Activated naive CD4-positive, alpha-beta T cell treated with anti-CD3 and anti-CD28 coated beads, Interleukin-2, amount 50 U/mL, for 72 hours (primary cell): ENCODE measurements around the gene THSD7A. TPM values are rescaled to one million over a fixed set of nuclear protein-coding genes. Genes with fewer than 3 reads are reported as not detected.

ENCODE experiments used
- ATAC-seq, 2 donors: fragments of 150-1000 bp; cut with Tn5 transposase; 2 replicates each; pipeline ENCODE4 v1.10.0; 2021; ENCODE audit warnings: mild to moderate bottlenecking in 2 of 2, moderate library complexity in 2 of 2
- DNase-seq, 2 donors: peaks; one replicate each; pipeline ENCODE4 v3.0.0; 2021 to 2022; ENCODE audit warnings: low spot score in 2 of 2
- H3K27ac Mint-ChIP-seq, 2 donors: one replicate each; pipeline ENCODE4 v1.8.0; 2022; ENCODE audit warnings: mild to moderate bottlenecking in 2 of 2, mixed read lengths in 2 of 2
- H3K36me3 Mint-ChIP-seq, 2 donors: one replicate each; pipeline ENCODE4 v1.8.0; 2022; ENCODE audit warnings: mixed read lengths in 2 of 2
- H3K9me3 Mint-ChIP-seq, 2 donors: one replicate each; pipeline ENCODE4 v1.8.0; 2022; ENCODE audit warnings: mixed read lengths in 2 of 2
- total RNA-seq, 2 donors: library from RNA; stranded (reverse); gene quantifications; one replicate each; pipeline ENCODE4 v1.2.3, GENCODE V29; 2022

Gene THSD7A
- total RNA-seq, 2 donors from 2014 or later = 0.02 TPM; not detected in 1

DNA sequence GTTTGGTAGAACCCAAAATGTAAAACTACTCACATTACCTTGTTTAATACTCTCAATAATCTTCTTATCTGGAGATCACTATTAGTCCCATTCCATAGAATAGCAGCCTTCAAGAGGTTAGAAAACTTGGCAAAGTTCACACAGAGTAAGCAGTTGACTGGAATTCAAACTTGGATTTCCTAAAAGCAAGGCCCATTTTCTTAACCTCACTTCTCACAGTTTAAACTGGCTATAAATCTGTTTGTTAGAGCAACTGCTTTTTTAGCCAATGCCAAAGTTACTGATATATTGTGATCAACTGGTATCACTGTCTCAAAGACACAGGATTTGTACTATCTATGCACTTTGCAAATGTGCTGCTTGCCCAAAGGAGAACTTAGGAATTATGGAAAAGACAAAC lies 230.2 kb downstream of the THSD7A start:
- H3K36me3 Mint-ChIP-seq = no peaks in the 10 kb centered on the region
- DNase-seq (no peak), ATAC-seq (no peak)
- no peak overlapping the region for H3K27ac Mint-ChIP-seq
- peaks cover 7 to 10% of the 10 kb centered on the region in 2 donors for H3K9me3 Mint-ChIP-seq

DNA sequence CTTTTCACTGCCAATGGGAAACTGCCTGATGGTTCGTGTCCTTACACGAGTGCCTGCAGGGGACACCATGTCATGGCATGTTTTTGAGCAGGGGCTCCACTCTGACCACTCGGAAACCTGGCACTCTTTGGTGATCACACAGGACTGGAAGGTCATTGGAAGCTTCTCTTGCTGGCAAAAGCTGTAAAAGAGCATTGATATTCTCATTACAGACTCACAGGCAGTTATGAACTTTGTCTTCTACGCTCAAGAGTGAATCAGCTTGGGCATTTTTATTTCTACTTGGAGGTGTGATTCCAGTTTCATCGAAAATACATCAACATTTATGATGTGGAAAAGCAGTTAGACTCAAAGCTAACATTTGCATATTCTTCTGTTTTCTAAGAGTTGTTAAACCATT lies 238.7 kb downstream of the THSD7A start:
- peaks cover 0 to 6% of the 10 kb centered on the region in 2 donors for H3K9me3 Mint-ChIP-seq
- ATAC-seq = no peak
- no peak for DNase-seq

GRCh38 chr7:11592699-11593098 lies 239.3 kb downstream of the THSD7A start:
- Mint-ChIP-seq H3K36me3 (no peaks in the 10 kb centered on the region), H3K9me3 (peaks cover 0 to 3% of the 10 kb centered on the region in 2 donors), H3K27ac (no peak overlapping the region)
- DNase-seq (no peak), ATAC-seq (no peak)

More for the DNA sequence above, 238.7 kb downstream of the THSD7A start:
- H3K27ac Mint-ChIP-seq = no peak overlapping the region
- no peaks in the 10 kb centered on the region for H3K36me3 Mint-ChIP-seq

DNA sequence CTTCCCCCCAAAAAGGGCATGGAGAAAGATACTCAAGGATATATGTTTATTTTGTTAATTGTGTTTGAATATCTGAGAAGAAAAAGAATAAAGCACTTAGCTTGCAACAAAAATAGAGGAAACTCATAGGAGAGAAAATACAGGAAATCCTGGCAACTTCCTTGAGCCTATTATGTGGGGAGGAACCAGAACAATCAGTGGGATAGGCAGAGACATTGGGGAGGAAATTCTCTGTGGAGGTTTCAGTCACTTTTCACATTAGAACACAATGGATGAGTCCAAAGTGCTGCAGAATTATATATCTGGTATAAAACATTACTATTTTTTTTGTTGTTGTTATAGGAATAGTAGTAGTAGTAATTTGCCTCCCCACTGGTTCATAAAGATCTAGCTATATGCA lies 240.1 kb downstream of the THSD7A start:
- Mint-ChIP-seq H3K36me3 (no peaks in the 10 kb centered on the region), H3K9me3 (peaks cover 0 to 3% of the 10 kb centered on the region in 2 donors), H3K27ac (no peak overlapping the region)
- ATAC-seq = no peak
- DNase-seq = no peak

DNA sequence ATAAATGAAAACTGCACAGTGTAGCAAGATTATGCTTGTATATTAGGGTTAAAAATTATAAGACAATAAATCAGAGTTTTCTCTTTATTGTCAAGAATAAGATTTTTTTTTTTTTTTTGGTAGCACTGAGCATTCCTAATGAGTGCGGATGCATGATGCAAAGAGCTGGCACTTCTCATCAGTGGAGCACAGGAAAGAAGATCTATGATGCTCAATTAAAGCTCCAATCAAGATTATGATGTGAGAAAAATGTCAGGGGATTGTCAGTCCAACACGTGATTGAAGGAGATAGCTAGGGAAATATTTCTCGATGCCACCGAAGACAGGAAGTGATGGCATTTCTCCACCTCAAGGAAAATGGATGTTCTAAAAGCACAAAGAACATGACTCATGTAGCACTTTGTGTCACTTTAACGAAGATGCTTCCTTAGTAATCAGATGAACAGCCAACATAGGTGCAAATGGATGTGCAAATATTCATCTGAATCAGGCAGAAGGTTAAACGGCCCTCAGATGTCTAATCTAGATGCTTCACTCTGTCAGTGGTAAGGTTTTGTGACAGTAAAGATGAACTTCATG lies 240.9 kb downstream of the THSD7A start:
- no peaks in the 10 kb centered on the region for H3K36me3 Mint-ChIP-seq
- no peak overlapping the region for H3K27ac Mint-ChIP-seq
- DNase-seq = no peak
- peaks cover 0 to 3% of the 10 kb centered on the region in 2 donors for H3K9me3 Mint-ChIP-seq
- no peak for ATAC-seq

DNA sequence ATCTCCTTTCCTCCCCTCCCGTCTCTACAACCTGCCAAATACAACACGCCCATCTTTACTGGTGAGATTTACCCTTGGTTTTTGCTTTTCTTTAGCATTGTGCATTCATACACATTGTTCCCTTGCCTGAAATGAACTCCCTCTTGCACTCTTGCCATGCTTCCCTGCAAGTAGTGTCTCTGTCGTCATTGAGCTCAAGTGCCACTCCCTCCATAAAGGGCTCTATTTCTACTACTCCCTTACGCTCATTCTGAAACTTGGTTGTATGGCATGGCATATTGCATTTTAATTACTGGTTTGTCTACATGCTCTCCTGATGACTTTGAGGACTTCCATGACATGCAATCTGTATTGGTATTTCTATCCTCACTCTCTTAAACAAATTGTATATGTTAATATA lies 242.7 kb downstream of the THSD7A start:
- ATAC-seq = no peak
- peaks cover 0 to 3% of the 10 kb centered on the region in 2 donors for H3K9me3 Mint-ChIP-seq
- no peak for DNase-seq
- no peak overlapping the region for H3K27ac Mint-ChIP-seq
- H3K36me3 Mint-ChIP-seq = no peaks in the 10 kb centered on the region

DNA sequence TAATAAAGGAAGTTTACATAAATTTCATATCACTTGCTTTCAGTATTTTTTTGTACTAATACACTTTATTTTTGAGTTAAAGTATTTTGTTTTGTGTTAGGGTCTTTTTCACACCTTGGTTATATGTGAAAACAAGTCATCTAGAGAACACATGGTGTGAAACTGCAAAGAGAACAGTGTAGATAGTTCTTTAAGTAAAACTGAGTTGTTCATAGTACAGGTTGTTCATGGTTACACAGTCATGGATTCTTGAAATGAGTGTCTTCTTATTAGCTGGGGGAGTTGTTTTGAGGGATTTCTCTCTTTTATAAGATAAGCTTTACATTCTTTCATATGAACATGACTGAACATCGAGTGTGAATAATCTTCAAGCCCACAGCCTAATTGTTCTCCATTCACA lies 244.2 kb downstream of the THSD7A start:
- no peak overlapping the region for H3K27ac Mint-ChIP-seq
- ATAC-seq (no peak), DNase-seq (no peak)
- H3K9me3 Mint-ChIP-seq = peaks cover 0 to 3% of the 10 kb centered on the region in 2 donors
- no peaks in the 10 kb centered on the region for H3K36me3 Mint-ChIP-seq

DNA sequence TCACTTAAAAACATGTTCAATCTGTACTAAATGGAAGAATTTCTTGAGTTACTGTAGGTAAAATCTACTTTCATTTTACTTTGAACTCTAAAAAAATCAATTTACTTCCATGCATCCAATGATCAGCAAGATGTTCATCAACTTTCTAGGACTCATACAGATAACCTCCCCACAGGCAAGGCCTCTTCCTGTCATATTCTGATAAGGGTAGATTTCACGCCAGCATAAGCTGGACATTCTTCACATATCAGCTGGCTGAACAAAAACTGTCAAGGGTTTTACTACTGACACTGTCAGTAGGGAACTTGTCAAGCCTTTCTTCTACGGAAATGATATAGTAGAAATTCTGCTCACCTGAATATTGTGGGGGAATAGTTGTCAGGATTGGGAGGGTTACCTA lies 244.9 kb downstream of the THSD7A start:
- Mint-ChIP-seq H3K27ac (no peak overlapping the region), H3K9me3 (peaks cover 0 to 3% of the 10 kb centered on the region in 2 donors), H3K36me3 (no peaks in the 10 kb centered on the region)
- ATAC-seq (no peak), DNase-seq (no peak)

GRCh38 chr7:11584406-11585031 lies 247.5 kb downstream of the THSD7A start:
- Mint-ChIP-seq H3K9me3 (peaks cover 0 to 3% of the 10 kb centered on the region in 2 donors), H3K27ac (no peak overlapping the region), H3K36me3 (no peaks in the 10 kb centered on the region)
- DNase-seq = no peak
- no peak for ATAC-seq

DNA sequence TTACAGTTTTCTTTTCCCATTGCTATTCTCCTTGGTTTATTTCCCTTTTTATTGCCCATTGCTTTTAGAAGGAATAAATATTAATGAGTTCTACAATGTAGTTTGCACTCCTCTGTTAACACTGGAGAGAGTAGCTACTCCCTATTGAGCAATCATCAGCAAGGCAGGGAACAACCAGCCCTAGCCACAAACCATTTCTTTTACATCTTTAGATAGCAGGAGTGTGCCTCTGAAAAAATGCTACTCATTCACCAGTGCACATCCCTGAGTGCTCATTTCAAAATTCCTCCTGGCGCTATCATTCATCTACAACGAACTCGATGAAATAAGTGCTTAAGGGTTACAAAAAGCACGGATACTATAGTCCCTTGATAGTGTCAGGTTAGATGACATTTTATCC lies 252.9 kb downstream of the THSD7A start:
- Mint-ChIP-seq H3K27ac (no peak overlapping the region), H3K9me3 (no peaks in the 10 kb centered on the region), H3K36me3 (no peaks in the 10 kb centered on the region)
- ATAC-seq = no peak
- DNase-seq = no peak

- Mint-ChIP-seq H3K9me3 (peaks cover 3 to 4% of the 10 kb centered on the region in 2 donors), H3K27ac (no peak overlapping the region), H3K36me3 (no peaks in the 10 kb centered on the region)
- DNase-seq (no peak), ATAC-seq (no peak)
Observed at GRCh38 chr7:11576310-11576709, 255.7 kb downstream of the THSD7A start.

DNA sequence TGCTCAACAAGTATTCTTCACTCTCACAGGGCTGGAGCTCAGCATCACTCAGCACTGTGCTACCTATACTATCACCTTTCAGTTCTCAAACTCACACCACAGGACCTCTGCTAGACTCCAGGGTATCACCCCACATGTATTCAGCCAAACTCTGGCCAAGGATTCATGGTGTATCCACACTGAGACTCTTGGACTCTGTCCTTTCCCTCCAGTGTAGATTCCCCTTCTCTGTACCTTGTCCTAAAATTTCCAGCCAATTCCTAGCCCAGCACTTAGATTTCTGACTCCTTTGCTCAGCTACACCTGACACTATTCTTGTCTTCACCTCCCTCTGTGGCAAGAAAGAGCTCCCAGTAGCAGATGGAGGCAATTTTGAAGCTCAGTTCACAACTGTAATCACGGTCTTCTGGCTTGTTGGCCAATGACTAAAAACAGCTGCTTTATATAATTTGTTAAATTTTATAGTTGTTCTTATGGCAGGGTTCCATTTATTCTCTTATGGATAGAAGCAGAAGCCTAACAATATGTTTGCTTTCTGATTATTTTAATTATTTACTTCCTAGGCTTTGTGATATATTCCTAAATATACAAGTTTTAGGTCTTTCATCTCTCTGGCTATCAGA lies 258.8 kb downstream of the THSD7A start:
- no peak for ATAC-seq
- DNase-seq = no peak
- no peak overlapping the region for H3K27ac Mint-ChIP-seq
- H3K9me3 Mint-ChIP-seq = peaks cover 3 to 4% of the 10 kb centered on the region in 2 donors
- no peaks in the 10 kb centered on the region for H3K36me3 Mint-ChIP-seq

- H3K36me3 Mint-ChIP-seq = no peaks in the 10 kb centered on the region
- no peak overlapping the region for H3K27ac Mint-ChIP-seq
- DNase-seq (no peak), ATAC-seq (no peak)
- H3K9me3 Mint-ChIP-seq = peaks cover 3 to 4% of the 10 kb centered on the region in 2 donors
Observed at GRCh38 chr7:11570922-11571550, 261.0 kb downstream of the THSD7A start.

DNA sequence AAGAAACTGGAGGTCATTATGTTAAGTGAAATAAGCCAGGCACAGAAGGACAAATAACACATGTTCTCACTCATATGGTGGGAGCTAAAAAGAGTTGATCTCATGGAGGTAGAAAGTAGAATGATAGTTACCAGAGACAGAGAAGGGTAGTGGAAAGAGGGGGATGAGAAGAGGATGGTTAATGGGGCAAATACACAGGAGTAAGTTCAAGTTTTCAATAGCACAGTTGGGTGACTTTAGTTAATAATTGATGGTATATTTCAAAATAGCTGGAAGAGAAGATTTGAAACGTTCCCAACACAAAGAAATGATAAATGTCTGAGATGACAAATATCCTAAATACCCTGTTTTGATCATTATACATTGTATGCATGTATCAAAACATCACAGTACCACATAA lies 261.8 kb downstream of the THSD7A start:
- H3K36me3 Mint-ChIP-seq = no peaks in the 10 kb centered on the region
- peaks cover 3 to 4% of the 10 kb centered on the region in 2 donors for H3K9me3 Mint-ChIP-seq
- no peak overlapping the region for H3K27ac Mint-ChIP-seq
- no peak for ATAC-seq
- no peak for DNase-seq

DNA sequence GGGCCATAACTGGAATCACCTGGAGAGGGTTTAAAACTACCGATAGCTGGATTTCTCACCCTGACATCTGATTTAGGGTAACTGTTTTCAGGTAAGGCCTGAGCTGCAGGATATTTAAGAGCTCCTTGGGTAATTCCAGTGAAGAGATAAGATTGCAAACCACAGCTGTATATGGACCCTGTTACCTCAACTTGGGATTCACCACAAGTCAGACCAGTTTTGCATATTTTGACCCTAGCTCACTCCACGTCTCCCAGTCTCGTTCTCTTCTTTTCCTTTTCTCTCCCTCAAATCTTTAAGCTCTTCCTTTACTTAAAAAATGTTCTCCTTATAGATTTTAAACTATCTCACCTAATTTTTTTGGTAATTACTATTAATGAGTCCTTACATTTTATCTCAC lies 264.4 kb downstream of the THSD7A start:
- no peak overlapping the region for H3K27ac Mint-ChIP-seq
- H3K9me3 Mint-ChIP-seq = peaks cover 3 to 4% of the 10 kb centered on the region in 2 donors
- DNase-seq (no peak), ATAC-seq (no peak)
- no peaks in the 10 kb centered on the region for H3K36me3 Mint-ChIP-seq

- H3K9me3 Mint-ChIP-seq = peaks cover 3 to 8% of the 10 kb centered on the region in 2 donors
- no peaks in the 10 kb centered on the region for H3K36me3 Mint-ChIP-seq
- no peak overlapping the region for H3K27ac Mint-ChIP-seq
- no peak for ATAC-seq
- no peak for DNase-seq
Observed at GRCh38 chr7:11557627-11558026, 274.4 kb downstream of the THSD7A start.

DNA sequence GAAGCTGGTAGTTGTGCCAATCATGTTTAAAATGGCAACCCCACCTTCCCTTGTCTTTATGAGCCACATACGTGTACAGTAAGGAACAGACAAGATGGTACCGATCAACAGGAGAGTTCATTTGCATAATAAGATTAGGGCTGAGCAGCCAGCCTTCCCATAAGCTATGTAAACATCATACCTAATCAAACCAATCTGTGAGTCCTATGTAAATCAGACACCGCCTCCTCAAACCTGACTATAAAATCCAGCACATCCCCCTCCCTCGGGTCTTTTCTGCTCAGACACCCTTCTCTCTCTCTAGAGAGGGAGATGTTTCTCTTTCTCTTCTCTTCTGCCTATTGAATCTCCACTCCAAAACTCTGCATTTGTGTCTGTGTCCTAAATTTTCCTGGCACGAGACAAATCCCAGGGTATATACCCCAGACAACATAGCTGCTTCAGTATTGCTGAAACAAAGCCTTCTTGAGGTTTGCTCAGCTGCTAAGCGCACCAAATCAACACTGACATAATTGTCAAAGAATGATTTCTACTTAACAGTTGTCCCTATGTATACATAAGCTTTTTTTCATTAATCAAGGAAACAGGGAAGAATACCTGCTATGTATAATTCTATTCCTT lies 279.2 kb downstream of the THSD7A start:
- DNase-seq = no peak
- no peaks in the 10 kb centered on the region for H3K36me3 Mint-ChIP-seq
- no peak overlapping the region for H3K27ac Mint-ChIP-seq
- ATAC-seq = no peak
- H3K9me3 Mint-ChIP-seq = peaks cover 0 to 23% of the 10 kb centered on the region in 2 donors
